ENCODE results near the gene RAD51AP1. TPM values are rescaled to one million over a fixed set of nuclear protein-coding genes. Genes with fewer than 3 reads are reported as not detected.

The RAD51AP1 gene
- total and polyA plus RNA-seq, 4 donors = 2.1 to 6.9 (median 3.5) TPM

GRCh38 chr12:4587108-4587507, 48.4 kb downstream of the RAD51AP1 start:
- ATAC-seq (ENCODE audit: insufficient read depth, low FRiP score) (no peak), DNase-seq (no peak)
- TF ChIP-seq, protein P1, sequence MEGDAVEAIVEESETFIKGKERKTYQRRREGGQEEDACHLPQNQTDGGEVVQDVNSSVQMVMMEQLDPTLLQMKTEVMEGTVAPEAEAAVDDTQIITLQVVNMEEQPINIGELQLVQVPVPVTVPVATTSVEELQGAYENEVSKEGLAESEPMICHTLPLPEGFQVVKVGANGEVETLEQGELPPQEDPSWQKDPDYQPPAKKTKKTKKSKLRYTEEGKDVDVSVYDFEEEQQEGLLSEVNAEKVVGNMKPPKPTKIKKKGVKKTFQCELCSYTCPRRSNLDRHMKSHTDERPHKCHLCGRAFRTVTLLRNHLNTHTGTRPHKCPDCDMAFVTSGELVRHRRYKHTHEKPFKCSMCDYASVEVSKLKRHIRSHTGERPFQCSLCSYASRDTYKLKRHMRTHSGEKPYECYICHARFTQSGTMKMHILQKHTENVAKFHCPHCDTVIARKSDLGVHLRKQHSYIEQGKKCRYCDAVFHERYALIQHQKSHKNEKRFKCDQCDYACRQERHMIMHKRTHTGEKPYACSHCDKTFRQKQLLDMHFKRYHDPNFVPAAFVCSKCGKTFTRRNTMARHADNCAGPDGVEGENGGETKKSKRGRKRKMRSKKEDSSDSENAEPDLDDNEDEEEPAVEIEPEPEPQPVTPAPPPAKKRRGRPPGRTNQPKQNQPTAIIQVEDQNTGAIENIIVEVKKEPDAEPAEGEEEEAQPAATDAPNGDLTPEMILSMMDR (IDR thresholded peaks at IDR 0.05; ENCODE audit: control extremely low read depth, extremely low read depth) = no peak
- H3K27ac ChIP-seq (ENCODE audit: low read depth in 1 of 2, low read length in 1 of 2) = no peak overlapping the region
- no peaks in the 10 kb centered on the region for H3K9me3 ChIP-seq (ENCODE audit: control insufficient read depth in 4 of 4, insufficient read depth in 3 of 4, low read length in 3 of 4)
- peaks cover 0 to 2% (median 0%) of the 10 kb centered on the region in 3 donors for H3K27me3 ChIP-seq (ENCODE audit: control insufficient read depth in 3 of 3, insufficient read depth in 3 of 3, low read length in 2 of 3)
- no peak overlapping the region for H3K4me3 ChIP-seq
- WGBS, 2 donors = 75 to 85% methylated on average over 9 of the region's 9 CpGs
- no peak overlapping the region for H3K9ac ChIP-seq (ENCODE audit: insufficient read depth in 1 of 2, low read length in 2 of 2)
- no peaks in the 10 kb centered on the region for H3K36me3 ChIP-seq (ENCODE audit: control insufficient read depth in 4 of 4, insufficient read depth in 4 of 4, low read length in 4 of 4)
- peaks cover 0 to 3% (median 0%) of the 10 kb centered on the region in 5 donors for H3K4me1 ChIP-seq (ENCODE audit: control insufficient read depth in 5 of 5, insufficient read depth in 5 of 5, low read length in 5 of 5)

DNA sequence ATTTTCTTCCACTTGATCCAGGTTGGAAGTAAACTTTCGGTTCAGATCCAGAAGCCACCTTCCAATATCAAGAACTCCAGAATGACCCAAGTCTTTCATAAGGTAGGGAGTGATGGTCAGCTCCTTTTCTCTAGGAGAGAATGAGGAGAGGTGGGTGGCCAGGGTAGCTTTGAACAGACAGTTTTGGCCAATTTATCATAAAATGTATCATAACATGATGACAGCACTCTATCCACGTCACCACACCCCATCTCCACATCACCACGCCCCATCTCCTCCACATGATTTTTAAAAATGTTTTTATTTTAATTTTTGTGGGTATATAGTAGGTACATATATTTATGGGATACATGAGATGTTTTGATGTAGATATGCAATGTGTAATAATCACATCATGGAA, 50.2 kb downstream of the RAD51AP1 start:
- peaks cover 0 to 3% (median 0%) of the 10 kb centered on the region in 5 donors for H3K4me1 ChIP-seq (ENCODE audit: control insufficient read depth in 5 of 5, insufficient read depth in 5 of 5, low read length in 5 of 5)
- TF ChIP-seq, protein P1 (IDR thresholded peaks at IDR 0.05; ENCODE audit: control extremely low read depth, extremely low read depth) = no peak
- no peak overlapping the region for H3K9ac ChIP-seq (ENCODE audit: insufficient read depth in 1 of 2, low read length in 2 of 2)
- peaks cover 0 to 2% (median 0%) of the 10 kb centered on the region in 3 donors for H3K27me3 ChIP-seq (ENCODE audit: control insufficient read depth in 3 of 3, insufficient read depth in 3 of 3, low read length in 2 of 3)
- ATAC-seq (ENCODE audit: insufficient read depth, low FRiP score) (no peak), DNase-seq (no peak)
- no peaks in the 10 kb centered on the region for H3K9me3 ChIP-seq (ENCODE audit: control insufficient read depth in 4 of 4, insufficient read depth in 3 of 4, low read length in 3 of 4)
- WGBS, 2 donors = 93 to 98% methylated on average over 3 of the region's 3 CpGs
- H3K27ac ChIP-seq (ENCODE audit: low read depth in 1 of 2, low read length in 1 of 2) = no peak overlapping the region
- H3K36me3 ChIP-seq (ENCODE audit: control insufficient read depth in 4 of 4, insufficient read depth in 4 of 4, low read length in 4 of 4) = no peaks in the 10 kb centered on the region
- H3K4me3 ChIP-seq = no peak overlapping the region

DNA sequence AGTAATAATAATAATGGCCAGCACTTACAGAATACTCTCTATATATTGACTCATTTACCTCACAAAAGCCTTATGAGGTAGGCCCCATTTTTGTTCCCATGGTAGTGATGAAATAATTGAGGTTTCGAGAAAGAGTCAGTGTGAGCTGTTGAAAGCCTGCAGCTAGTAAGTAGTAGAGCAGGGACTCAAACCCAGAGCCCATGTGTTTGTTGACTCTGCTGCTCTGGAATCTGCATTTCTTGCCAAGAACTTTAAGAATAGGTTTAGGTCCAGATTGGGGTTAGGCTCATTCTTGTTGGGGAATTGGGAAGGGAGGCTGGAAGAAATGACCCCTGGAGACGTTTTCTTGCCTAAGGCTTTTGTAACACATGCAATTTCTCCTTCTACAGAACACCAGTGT, 51.3 kb downstream of the RAD51AP1 start:
- no peak overlapping the region for H3K9ac ChIP-seq (ENCODE audit: insufficient read depth in 1 of 2, low read length in 2 of 2)
- ATAC-seq (ENCODE audit: insufficient read depth, low FRiP score) (no peak), DNase-seq (no peak)
- TF ChIP-seq, protein P1 (IDR thresholded peaks at IDR 0.05; ENCODE audit: control extremely low read depth, extremely low read depth) = no peak
- H3K27ac ChIP-seq (ENCODE audit: low read depth in 1 of 2, low read length in 1 of 2) = no peak overlapping the region
- H3K4me1 ChIP-seq (ENCODE audit: control insufficient read depth in 5 of 5, insufficient read depth in 5 of 5, low read length in 5 of 5) = peaks cover 0 to 1% (median 0%) of the 10 kb centered on the region in 5 donors
- WGBS, 2 donors = 38 to 72% methylated on average over 2 of the region's 2 CpGs
- H3K4me3 ChIP-seq = no peak overlapping the region
- no peaks in the 10 kb centered on the region for H3K9me3 ChIP-seq (ENCODE audit: control insufficient read depth in 4 of 4, insufficient read depth in 3 of 4, low read length in 3 of 4)
- H3K36me3 ChIP-seq (ENCODE audit: control insufficient read depth in 4 of 4, insufficient read depth in 4 of 4, low read length in 4 of 4) = no peaks in the 10 kb centered on the region
- peaks cover 0 to 2% (median 0%) of the 10 kb centered on the region in 3 donors for H3K27me3 ChIP-seq (ENCODE audit: control insufficient read depth in 3 of 3, insufficient read depth in 3 of 3, low read length in 2 of 3)

DNA sequence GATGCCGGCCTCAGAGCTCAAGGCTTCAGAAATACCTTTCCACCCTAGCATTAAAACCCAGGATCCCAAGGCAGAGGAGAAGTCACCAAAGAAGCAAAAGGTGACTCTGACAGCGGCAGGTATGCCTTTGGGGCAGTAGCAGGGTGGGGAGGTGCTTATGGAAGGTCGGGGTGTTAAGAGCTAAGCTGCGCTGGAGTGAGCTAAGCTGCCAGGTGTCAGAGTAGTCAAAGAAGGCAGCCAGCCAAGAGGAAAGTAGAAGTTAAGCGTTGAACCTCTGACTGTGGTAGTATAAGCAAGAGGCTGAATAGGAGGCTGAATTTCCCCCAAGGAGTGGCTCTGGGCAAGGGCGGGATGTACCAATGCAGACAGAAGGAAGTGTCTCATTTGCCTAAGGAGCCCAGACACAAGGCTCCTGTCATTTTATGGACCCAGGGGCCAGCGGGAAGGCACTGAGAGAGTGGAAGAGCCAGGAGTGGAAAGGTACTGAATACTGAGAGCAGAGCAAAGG, 52.5 kb downstream of the RAD51AP1 start:
- Histone ChIP-seq H3K9ac (ENCODE audit: insufficient read depth in 1 of 2, low read length in 2 of 2) (no peak overlapping the region), H3K4me3 (no peak overlapping the region), H3K27ac (ENCODE audit: low read depth in 1 of 2, low read length in 1 of 2) (no peak overlapping the region), H3K36me3 (ENCODE audit: control insufficient read depth in 4 of 4, insufficient read depth in 4 of 4, low read length in 4 of 4) (no peaks in the 10 kb centered on the region), H3K4me1 (ENCODE audit: control insufficient read depth in 5 of 5, insufficient read depth in 5 of 5, low read length in 5 of 5) (peaks cover 0 to 1% (median 0%) of the 10 kb centered on the region in 5 donors), H3K9me3 (ENCODE audit: control insufficient read depth in 4 of 4, insufficient read depth in 3 of 4, low read length in 3 of 4) (no peaks in the 10 kb centered on the region), H3K27me3 (ENCODE audit: control insufficient read depth in 3 of 3, insufficient read depth in 3 of 3, low read length in 2 of 3) (peaks cover 0 to 2% (median 0%) of the 10 kb centered on the region in 3 donors)
- 73 to 75% methylated on average over 7 of the region's 7 CpGs for WGBS, 2 donors
- DNase-seq = no peak
- no peak for ATAC-seq (ENCODE audit: insufficient read depth, low FRiP score)
- TF ChIP-seq, protein P1 (IDR thresholded peaks at IDR 0.05; ENCODE audit: control extremely low read depth, extremely low read depth) = no peak

Measured in lung (tissue), 12 donors.